OCI-M1 (cell line): Measurements from ENCODE around the gene BORA.
A peak's percentile ranks its signal among the peaks of the same experiment; 100 is the strongest.
"Not testable (repeated sequence)": the region's sequence is repeated elsewhere in the genome, so short reads cannot be mapped to it uniquely, and the experiment has no call there.

ENCODE experiments used
- DNase-seq: peaks from one replicate; lab custom pipeline; 2025; lab: John Stamatoyannopoulos, UW

Gene BORA

GRCh38 chr13:72763411-72763810, 35.7 kb downstream of the BORA start:
- DNase-seq, result no peak

- DNase-seq, result no peak
Observed at GRCh38 chr13:72774019-72774418, 46.3 kb downstream of the BORA start.

DNA sequence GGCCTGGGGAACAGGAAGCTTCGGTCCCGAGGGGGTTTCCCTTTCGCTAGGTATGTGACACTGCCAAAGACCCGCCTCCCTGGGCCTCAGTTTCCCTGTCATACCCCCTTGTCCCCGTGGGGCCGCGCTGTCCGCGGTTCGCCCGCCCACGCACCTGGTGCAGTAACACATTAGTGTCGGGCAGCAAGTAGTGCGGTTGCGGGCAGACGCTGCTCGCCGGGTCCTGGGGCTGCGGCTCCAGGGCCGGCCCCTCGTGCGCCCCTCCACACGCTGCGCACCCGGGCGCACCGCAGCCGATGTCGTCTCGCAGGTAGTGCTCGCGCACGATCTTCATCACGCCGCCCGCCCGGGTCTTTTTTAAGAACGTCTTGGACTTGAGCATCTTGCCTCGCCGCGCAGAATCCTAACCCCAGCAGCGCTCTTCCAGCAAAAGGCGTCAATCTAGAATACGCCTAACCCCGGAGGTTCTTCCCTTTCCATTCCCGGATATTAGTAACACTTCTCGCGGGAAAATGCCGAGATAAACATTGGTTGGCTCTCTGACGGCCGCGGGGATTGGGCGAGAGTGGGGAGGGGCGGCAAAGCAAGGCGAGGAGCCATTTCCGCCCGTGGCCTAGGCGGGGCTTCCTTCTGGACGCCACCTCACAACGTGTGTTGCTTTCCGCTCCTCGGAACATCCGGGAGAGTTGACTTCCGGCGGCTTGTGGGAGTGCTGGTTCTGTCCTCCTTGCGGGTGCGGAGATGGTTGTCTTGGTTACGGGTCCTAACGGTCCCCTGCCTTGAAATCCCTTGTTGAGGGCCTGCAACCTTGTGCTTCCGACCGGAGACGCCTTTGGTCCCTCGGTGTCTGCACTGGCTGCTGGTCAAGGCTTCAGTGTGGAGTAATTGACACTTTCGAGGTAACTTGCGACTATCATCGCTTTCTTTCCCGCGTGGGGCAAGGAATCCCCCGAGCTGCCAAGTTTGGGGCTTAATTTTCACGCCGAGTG, 54.0 kb downstream of the BORA start, which contains the start of the genes DIS3 and PIBF1:
TSS of gene DIS3 (minus strand) at position 450 of the 989 bp plus-strand sequence. CDS start at position 382, 68 bp downstream.
TSS of gene PIBF1 (plus strand) at position 683 of the 989 bp plus-strand sequence. CDS start 1,337 bp downstream, outside the sequence.
- peak; percentile 99 for DNase-seq

GRCh38 chr13:72782717-72783116, 55.0 kb downstream of the BORA start:
- DNase-seq, result peak; percentile 35

DNA sequence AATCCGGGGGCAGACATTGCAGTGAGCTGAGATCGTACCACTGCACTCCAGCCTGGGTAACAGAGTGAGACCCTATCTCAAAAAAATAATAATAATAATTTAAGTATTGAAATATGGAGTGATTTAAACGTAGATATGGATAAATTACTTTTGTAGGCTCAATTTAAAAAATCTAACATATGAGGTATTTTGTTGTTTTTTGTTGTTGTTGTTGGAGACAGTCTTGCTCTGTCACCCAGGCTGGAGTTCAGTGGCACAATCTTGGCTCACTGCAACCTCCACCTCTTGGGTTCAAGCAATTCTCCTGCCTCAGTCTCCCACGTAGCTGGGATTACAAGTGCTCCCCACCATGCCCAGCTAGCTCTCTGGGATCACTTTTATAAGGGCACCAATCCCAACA, 57.0 kb downstream of the BORA start:
- DNase-seq, result not testable (repeated sequence)

GRCh38 chr13:72788831-72789230, 61.1 kb downstream of the BORA start:
- no peak for DNase-seq

GRCh38 chr13:72792640-72793039, 64.9 kb downstream of the BORA start:
- no peak for DNase-seq

GRCh38 chr13:72798817-72799216, 71.1 kb downstream of the BORA start:
- no peak for DNase-seq

- no peak for DNase-seq
Observed at GRCh38 chr13:72804301-72804700, 76.6 kb downstream of the BORA start.
